ENCODE measurements around the gene GAL3ST2. TPM values are rescaled to one million over a fixed set of nuclear protein-coding genes. Genes with fewer than 3 reads are reported as not detected.
"Not testable (repeated sequence)": the region's sequence is repeated elsewhere in the genome, so short reads cannot be mapped to it uniquely, and the experiment has no call there.

Gene GAL3ST2
- total and polyA plus RNA-seq, 4 donors: 0.03 to 0.33 (median 0.23) TPM; not detected in 1

DNA sequence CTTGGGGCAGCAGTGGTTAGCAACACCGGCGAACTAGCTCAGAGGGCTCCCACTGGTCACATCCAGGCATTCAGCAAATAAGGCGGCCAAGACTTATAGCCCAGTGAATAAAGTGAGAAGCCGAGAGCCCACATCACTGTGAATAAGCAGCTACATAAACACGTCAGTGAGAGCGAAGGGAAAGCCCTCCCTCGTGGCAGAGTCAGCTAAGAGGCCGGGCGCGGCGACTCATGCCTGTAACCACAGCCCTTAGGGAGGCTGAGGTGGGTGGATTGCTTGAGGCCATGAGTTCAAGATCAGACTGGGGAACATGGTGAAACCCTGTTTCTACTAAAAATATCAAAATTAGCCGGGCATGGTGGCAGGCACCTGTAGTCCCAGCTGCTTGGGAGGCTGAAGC, 37.0 kb upstream of the GAL3ST2 start:
- Histone ChIP-seq H3K27ac (ENCODE audit: low read depth in 1 of 2, low read length in 2 of 2) (no peak overlapping the region), H3K27me3 (ENCODE audit: control insufficient read depth in 4 of 4, insufficient read depth in 4 of 4, low read length in 3 of 4) (no peaks in the 10 kb centered on the region), H3K4me1 (ENCODE audit: control insufficient read depth in 4 of 4, insufficient read depth in 4 of 4, low read length in 3 of 4) (peaks cover 6 to 46% (median 36%) of the 10 kb centered on the region in 4 donors), H3K4me3 (ENCODE audit: low read depth in 1 of 3, low read length in 3 of 3) (no peak overlapping the region), H3K9me3 (ENCODE audit: control insufficient read depth in 4 of 4, low read length in 3 of 4) (no peaks in the 10 kb centered on the region), H3K36me3 (ENCODE audit: control insufficient read depth in 4 of 4, insufficient read depth in 3 of 4, low read depth in 1 of 4, low read length in 3 of 4) (peaks cover 0 to 12% (median 0%) of the 10 kb centered on the region in 4 donors), H3K9ac (ENCODE audit: low read depth in 1 of 2, low read length in 2 of 2) (no peak overlapping the region)
- no peak for DNase-seq (ENCODE audit: low spot score)
- 95% methylated on average over 12 of the region's 12 CpGs for WGBS
- TF ChIP-seq, protein P1, sequence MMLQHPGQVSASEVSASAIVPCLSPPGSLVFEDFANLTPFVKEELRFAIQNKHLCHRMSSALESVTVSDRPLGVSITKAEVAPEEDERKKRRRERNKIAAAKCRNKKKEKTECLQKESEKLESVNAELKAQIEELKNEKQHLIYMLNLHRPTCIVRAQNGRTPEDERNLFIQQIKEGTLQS (IDR thresholded peaks at IDR 0.05): no peak
- no peak for TF ChIP-seq TAF1 (conservative IDR thresholded peaks at IDR 0.05)
- TF ChIP-seq HNF4G (IDR thresholded peaks at IDR 0.05): no peak

DNA sequence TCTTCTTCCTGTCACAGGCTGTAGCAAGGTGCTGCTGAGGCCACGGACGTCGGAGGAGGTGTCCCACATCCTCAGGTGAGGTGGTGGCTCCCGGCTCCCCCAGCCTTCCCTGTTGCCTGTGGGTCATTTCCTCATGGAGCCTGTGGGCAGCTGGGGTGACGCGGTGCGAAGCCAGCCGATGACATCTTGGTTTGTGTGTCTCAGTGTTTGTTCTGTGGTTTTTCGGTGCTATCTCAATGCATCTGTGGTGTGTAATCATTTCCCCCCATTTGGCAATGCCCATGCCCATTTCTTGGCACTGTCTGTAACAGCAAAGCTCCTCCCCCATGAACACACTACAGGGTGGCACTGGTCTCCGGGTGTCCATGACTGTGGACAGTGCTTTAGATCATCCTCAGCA, 35.6 kb upstream of the GAL3ST2 start:
- Histone ChIP-seq H3K9me3 (ENCODE audit: control insufficient read depth in 4 of 4, low read length in 3 of 4) (no peaks in the 10 kb centered on the region), H3K4me3 (ENCODE audit: low read depth in 1 of 3, low read length in 3 of 3) (no peak overlapping the region), H3K9ac (ENCODE audit: low read depth in 1 of 2, low read length in 2 of 2) (no peak overlapping the region), H3K36me3 (ENCODE audit: control insufficient read depth in 4 of 4, insufficient read depth in 3 of 4, low read depth in 1 of 4, low read length in 3 of 4) (peaks cover 0 to 24% (median 10%) of the 10 kb centered on the region in 4 donors), H3K27ac (ENCODE audit: low read depth in 1 of 2, low read length in 2 of 2) (peak overlapping the region in 1 of 2 donors; percentile 50), H3K4me1 (ENCODE audit: control insufficient read depth in 4 of 4, insufficient read depth in 4 of 4, low read length in 3 of 4) (peaks cover 6 to 35% (median 28%) of the 10 kb centered on the region in 4 donors), H3K27me3 (ENCODE audit: control insufficient read depth in 4 of 4, insufficient read depth in 4 of 4, low read length in 3 of 4) (no peaks in the 10 kb centered on the region)
- TF ChIP-seq EGR1 (IDR thresholded peaks at IDR 0.05; ENCODE audit: low read depth in 2 of 2) (no peak), RXRA (IDR thresholded peaks at IDR 0.05) (peak in 1 of 2 donors; percentile 20)
- no peak for DNase-seq (ENCODE audit: low spot score)
- WGBS: 50% methylated on average over 10 of the region's 10 CpGs

- Histone ChIP-seq H3K9me3 (ENCODE audit: control insufficient read depth in 4 of 4, low read length in 3 of 4) (no peaks in the 10 kb centered on the region), H3K4me1 (ENCODE audit: control insufficient read depth in 4 of 4, insufficient read depth in 4 of 4, low read length in 3 of 4) (peaks cover 6 to 31% (median 23%) of the 10 kb centered on the region in 4 donors), H3K4me3 (ENCODE audit: low read depth in 1 of 3, low read length in 3 of 3) (no peak overlapping the region), H3K9ac (ENCODE audit: low read depth in 1 of 2, low read length in 2 of 2) (no peak overlapping the region), H3K36me3 (ENCODE audit: control insufficient read depth in 4 of 4, insufficient read depth in 3 of 4, low read depth in 1 of 4, low read length in 3 of 4) (peaks cover 0 to 27% (median 11%) of the 10 kb centered on the region in 4 donors), H3K27ac (ENCODE audit: low read depth in 1 of 2, low read length in 2 of 2) (no peak overlapping the region), H3K27me3 (ENCODE audit: control insufficient read depth in 4 of 4, insufficient read depth in 4 of 4, low read length in 3 of 4) (no peaks in the 10 kb centered on the region)
- 98% methylated on average over 28 of the region's 28 CpGs for WGBS
- DNase-seq (ENCODE audit: low spot score): no peak
- no peak for TF ChIP-seq EGR1 (IDR thresholded peaks at IDR 0.05; ENCODE audit: low read depth in 2 of 2)
- no peak for TF ChIP-seq REST (IDR thresholded peaks at IDR 0.05)
- no peak for TF ChIP-seq FOXA1 (IDR thresholded peaks at IDR 0.05)
- TF ChIP-seq TAF1 (conservative IDR thresholded peaks at IDR 0.05): no peak
- no peak for TF ChIP-seq HNF4A (conservative IDR thresholded peaks at IDR 0.05)
- TF ChIP-seq, protein P2, sequence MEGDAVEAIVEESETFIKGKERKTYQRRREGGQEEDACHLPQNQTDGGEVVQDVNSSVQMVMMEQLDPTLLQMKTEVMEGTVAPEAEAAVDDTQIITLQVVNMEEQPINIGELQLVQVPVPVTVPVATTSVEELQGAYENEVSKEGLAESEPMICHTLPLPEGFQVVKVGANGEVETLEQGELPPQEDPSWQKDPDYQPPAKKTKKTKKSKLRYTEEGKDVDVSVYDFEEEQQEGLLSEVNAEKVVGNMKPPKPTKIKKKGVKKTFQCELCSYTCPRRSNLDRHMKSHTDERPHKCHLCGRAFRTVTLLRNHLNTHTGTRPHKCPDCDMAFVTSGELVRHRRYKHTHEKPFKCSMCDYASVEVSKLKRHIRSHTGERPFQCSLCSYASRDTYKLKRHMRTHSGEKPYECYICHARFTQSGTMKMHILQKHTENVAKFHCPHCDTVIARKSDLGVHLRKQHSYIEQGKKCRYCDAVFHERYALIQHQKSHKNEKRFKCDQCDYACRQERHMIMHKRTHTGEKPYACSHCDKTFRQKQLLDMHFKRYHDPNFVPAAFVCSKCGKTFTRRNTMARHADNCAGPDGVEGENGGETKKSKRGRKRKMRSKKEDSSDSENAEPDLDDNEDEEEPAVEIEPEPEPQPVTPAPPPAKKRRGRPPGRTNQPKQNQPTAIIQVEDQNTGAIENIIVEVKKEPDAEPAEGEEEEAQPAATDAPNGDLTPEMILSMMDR (IDR thresholded peaks at IDR 0.05; ENCODE audit: low read depth, low read length, missing input control): no peak
- no peak for TF ChIP-seq NR2F2 (IDR thresholded peaks at IDR 0.05)
- no peak for TF ChIP-seq RXRA (IDR thresholded peaks at IDR 0.05)
- no peak for TF ChIP-seq JUND (IDR thresholded peaks at IDR 0.05)
- TF ChIP-seq GABPA (IDR thresholded peaks at IDR 0.05 in 1 of 2, conservative IDR thresholded peaks at IDR 0.05 in 1 of 2): no peak
- TF ChIP-seq HNF4G (IDR thresholded peaks at IDR 0.05): no peak
- TF ChIP-seq FOXA2 (IDR thresholded peaks at IDR 0.05): no peak
- no peak for TF ChIP-seq RAD21 (IDR thresholded peaks at IDR 0.05)
- TF ChIP-seq SP1 (IDR thresholded peaks at IDR 0.05): no peak
- TF ChIP-seq ZBTB33 (IDR thresholded peaks at IDR 0.05): no peak
Observed at GRCh38 chr2:241742320-241742939, 34.2 kb upstream of the GAL3ST2 start.

DNA sequence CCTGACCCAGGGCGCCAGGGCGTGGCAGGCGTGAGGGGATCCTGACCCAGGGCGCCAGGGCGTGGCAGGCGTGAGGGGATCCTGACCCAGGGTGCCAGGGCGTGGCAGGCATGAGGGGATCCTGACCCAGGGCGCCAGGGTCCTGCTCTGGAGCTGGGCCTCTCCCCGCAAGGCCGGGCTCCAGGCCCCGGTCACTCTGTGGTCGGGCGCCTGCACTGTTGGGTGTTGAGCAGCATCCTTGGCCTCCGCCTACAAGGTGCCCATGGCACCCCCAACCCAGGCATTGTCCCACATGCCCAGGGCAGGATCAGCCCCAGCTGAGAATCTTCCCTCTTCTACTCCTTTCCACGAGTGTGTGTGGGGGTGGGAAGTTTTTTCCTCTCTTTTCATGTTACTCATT, 33.6 kb upstream of the GAL3ST2 start:
- H3K36me3 ChIP-seq (ENCODE audit: control insufficient read depth in 4 of 4, insufficient read depth in 3 of 4, low read depth in 1 of 4, low read length in 3 of 4): peaks cover 0 to 30% (median 11%) of the 10 kb centered on the region in 4 donors
- 95% methylated on average over 15 of the region's 15 CpGs for WGBS

More for the DNA sequence above, 33.6 kb upstream of the GAL3ST2 start:
- H3K27ac ChIP-seq (ENCODE audit: low read depth in 1 of 2, low read length in 2 of 2); DNase-seq (ENCODE audit: low spot score); H3K9ac ChIP-seq (ENCODE audit: low read depth in 1 of 2, low read length in 2 of 2); H3K4me3 ChIP-seq (ENCODE audit: low read depth in 1 of 3, low read length in 3 of 3); H3K27me3 ChIP-seq (ENCODE audit: control insufficient read depth in 4 of 4, insufficient read depth in 4 of 4, low read length in 3 of 4); H3K9me3 ChIP-seq (ENCODE audit: control insufficient read depth in 4 of 4, low read length in 3 of 4): not testable (repeated sequence)
- peaks cover 6 to 31% (median 23%) of the 10 kb centered on the region in 4 donors for H3K4me1 ChIP-seq (ENCODE audit: control insufficient read depth in 4 of 4, insufficient read depth in 4 of 4, low read length in 3 of 4)
